Keratinocyte (primary cell): ENCODE measurements around the gene MAFF. TPM values are rescaled to one million over a fixed set of nuclear protein-coding genes. Genes with fewer than 3 reads are reported as not detected.

Experiments used
- DNase-seq: peaks from one replicate; pipeline ENCODE4 v3.0.0-alpha.2; 2011; ENCODE audit warnings: low read depth, missing footprints, low spot score
- FAIRE-seq: peaks from 2 replicates; lab custom pipeline; 2011; peaks lifted over from hg19 to GRCh38; lab: Jason Lieb, UNC
- H2AFZ ChIP-seq: 2 replicates; pipeline ENCODE4 v1.6.0; 2012; ENCODE audit warnings: low read length, control low read depth, inconsistent platforms; ENCODE audit not compliant: control insufficient read depth
- H3K27ac ChIP-seq: 2 replicates; pipeline ENCODE4 v1.5.1; 2011; ENCODE audit warnings: low read length; ENCODE audit not compliant: control insufficient read depth, insufficient read depth
- H3K27me3 ChIP-seq: 3 replicates; pipeline ENCODE4 v1.6.0; 2011; ENCODE audit warnings: low read length; ENCODE audit not compliant: control insufficient read depth, insufficient read depth; ENCODE audit errors: extremely low read depth
- H3K36me3 ChIP-seq, 2 experiments: 2 replicates in 1 of 2; 3 replicates in 1 of 2; pipeline ENCODE4 v1.5.1; 2011; ENCODE audit warnings: low read length in 2 of 2, mild to moderate bottlenecking in 1 of 2; ENCODE audit not compliant: control insufficient read depth in 2 of 2, insufficient read depth in 2 of 2; ENCODE audit errors: extremely low read depth in 1 of 2
- H3K4me1 ChIP-seq: 3 replicates; pipeline ENCODE4 v1.5.1; 2011; ENCODE audit warnings: low read length; ENCODE audit not compliant: control insufficient read depth, insufficient read depth; ENCODE audit errors: extremely low read depth
- H3K4me2 ChIP-seq: 3 replicates; pipeline ENCODE4 v1.6.0; 2011; ENCODE audit warnings: low read depth, low read length; ENCODE audit not compliant: control insufficient read depth, insufficient read depth; ENCODE audit errors: extremely low read depth
- H3K4me3 ChIP-seq, 3 experiments: fragments of 200-600 bp in 1 of 3; sonication (generic) in 1 of 3; 2 replicates in 2 of 3; 3 replicates in 1 of 3; pipeline ENCODE4 v1.5.1; 2011 to 2016; ENCODE audit warnings: low read length in 3 of 3, mild to moderate bottlenecking in 3 of 3, control low read depth in 2 of 3, inconsistent platforms in 1 of 3, low read depth in 1 of 3, mixed read lengths in 1 of 3, mixed run types in 1 of 3, moderate library complexity in 1 of 3; ENCODE audit not compliant: control insufficient read depth in 2 of 3, insufficient read depth in 2 of 3; ENCODE audit errors: extremely low read depth in 1 of 3
- H3K79me2 ChIP-seq: 2 replicates; pipeline ENCODE4 v1.6.0; 2012; ENCODE audit warnings: low read length; ENCODE audit not compliant: control insufficient read depth, insufficient read depth
- H3K9ac ChIP-seq: 3 replicates; pipeline ENCODE4 v1.6.0; 2011; ENCODE audit warnings: low read length; ENCODE audit not compliant: control insufficient read depth, insufficient read depth; ENCODE audit errors: extremely low read depth
- H3K9me1 ChIP-seq: 3 replicates; pipeline ENCODE4 v1.6.0; 2011; ENCODE audit warnings: low read length; ENCODE audit not compliant: control insufficient read depth, insufficient read depth; ENCODE audit errors: extremely low read depth
- H3K9me3 ChIP-seq: 2 replicates; pipeline ENCODE4 v1.5.1; 2012; ENCODE audit warnings: low read depth, low read length; ENCODE audit not compliant: control insufficient read depth
- H4K20me1 ChIP-seq: 3 replicates; pipeline ENCODE4 v1.6.0; 2011; ENCODE audit warnings: low read length; ENCODE audit not compliant: control insufficient read depth, insufficient read depth; ENCODE audit errors: extremely low read depth
- EZH2 ChIP-seq: IDR thresholded peaks from one replicate; pipeline ENCODE4 v1.6.1; 2012; ENCODE audit warnings: inconsistent platforms, mild to moderate bottlenecking, low read length, moderate library complexity
- dilution Hi-C: fragments of 300-500 bp; cut with MboI; formaldehyde crosslinking; loops from one replicate; pipeline ENCODE4 v1.7.0; 2020; ENCODE audit warnings: low sequenced_read_pairs; ENCODE audit not compliant: extremely low pct_ligation_motif_present
- polyA plus RNA-seq, 5 experiments: library from polyadenylated mRNA; depleted of rRNA in 3 of 5; stranded (reverse) in 3 of 5; stranded (forward) in 1 of 5; unstranded in 1 of 5; fragments of >200 nt; gene quantifications; 1 replicate in 1 of 5; 2 replicates in 3 of 5; 3 replicates in 1 of 5; pipeline versions ENCODE4 v1.2.1 to v1.2.3, GENCODE V29; 2011 to 2012; ENCODE audit warnings: missing spikeins in 2 of 5, low read depth in 1 of 5, low replicate concordance in 1 of 5
- TF ChIP-seq, protein P1 (sequence below), 3 experiments: IDR thresholded peaks in 1 of 3; conservative IDR thresholded peaks in 1 of 3; optimal IDR thresholded peaks in 1 of 3; 2 replicates in 2 of 3; 3 replicates in 1 of 3; pipeline versions ENCODE3 to v1.5.1; 2011; ENCODE audit warnings: low read length in 3 of 3, mild to moderate bottlenecking in 3 of 3, moderate library complexity in 2 of 3, control low read depth in 1 of 3, inconsistent platforms in 1 of 3; ENCODE audit not compliant: insufficient read depth in 2 of 3; ENCODE audit errors: extremely low read depth in 1 of 3

Gene MAFF
- polyA plus RNA-seq, 1 donor (not counting 4 experiments of a cell fraction or from before 2014, with no cell fraction given) = 10.5 TPM

DNA sequence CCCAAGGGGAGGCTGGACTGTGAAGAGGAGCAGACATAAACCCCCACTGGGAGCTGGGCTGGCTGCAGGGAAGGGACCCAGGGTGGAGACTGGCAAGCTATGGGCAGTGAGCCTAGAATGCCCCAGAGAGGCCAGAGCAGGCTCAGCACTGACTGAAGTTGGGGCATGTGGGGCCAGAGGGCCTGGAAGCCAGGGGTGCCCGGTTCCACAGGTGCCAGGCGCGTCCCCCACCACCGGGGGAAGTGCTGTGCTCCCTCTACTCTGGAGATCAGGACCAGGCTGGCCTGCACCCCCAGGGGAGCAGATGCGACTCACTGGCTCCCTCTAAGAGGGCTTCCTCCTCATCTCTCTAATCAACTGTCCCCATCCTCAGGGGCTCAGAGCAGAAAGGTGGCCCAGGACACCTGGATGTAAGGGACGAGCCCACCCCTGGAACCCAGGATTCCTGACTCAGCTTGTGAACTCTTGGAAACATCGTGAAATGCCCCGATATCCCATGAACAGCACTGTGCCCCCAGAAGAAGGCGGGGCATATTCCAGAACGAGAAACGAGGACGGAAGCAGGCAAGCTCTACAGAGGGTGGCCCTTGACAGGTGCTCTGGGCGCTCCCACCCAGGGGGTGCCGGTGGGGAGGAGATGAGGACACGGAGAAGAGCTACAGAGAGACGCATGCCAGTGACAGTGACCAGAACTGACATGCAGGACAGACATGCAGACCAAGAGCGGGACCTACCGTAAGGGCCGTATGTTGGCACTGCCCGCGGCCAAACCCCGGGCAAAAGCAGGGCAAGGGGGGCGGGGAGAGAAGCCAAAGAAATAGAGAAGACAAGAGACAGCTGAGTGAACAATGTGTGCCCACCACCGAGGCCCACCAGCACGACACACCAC is 20.4 kb downstream of the MAFF start:
- Histone ChIP-seq H2AFZ (no peak overlapping the region), H3K79me2 (no peaks in the 10 kb centered on the region), H3K9me1 (peaks cover 4% of the 10 kb centered on the region), H3K9me3 (no peaks in the 10 kb centered on the region), H3K27me3 (no peaks in the 10 kb centered on the region), H3K9ac (peak overlapping the region; percentile 2), H3K36me3 (peaks cover 18 to 19% of the 10 kb centered on the region in 2 experiments), H3K4me1 (peaks cover 52% of the 10 kb centered on the region), H4K20me1 (no peaks in the 10 kb centered on the region), H3K4me2 (peak overlapping the region; percentile 46), H3K4me3 (peak overlapping the region in 1 of 3 experiments; percentile 17), H3K27ac (peak overlapping the region; percentile 65)
- TF ChIP-seq EZH2 = no peak
- TF ChIP-seq, protein P1, sequence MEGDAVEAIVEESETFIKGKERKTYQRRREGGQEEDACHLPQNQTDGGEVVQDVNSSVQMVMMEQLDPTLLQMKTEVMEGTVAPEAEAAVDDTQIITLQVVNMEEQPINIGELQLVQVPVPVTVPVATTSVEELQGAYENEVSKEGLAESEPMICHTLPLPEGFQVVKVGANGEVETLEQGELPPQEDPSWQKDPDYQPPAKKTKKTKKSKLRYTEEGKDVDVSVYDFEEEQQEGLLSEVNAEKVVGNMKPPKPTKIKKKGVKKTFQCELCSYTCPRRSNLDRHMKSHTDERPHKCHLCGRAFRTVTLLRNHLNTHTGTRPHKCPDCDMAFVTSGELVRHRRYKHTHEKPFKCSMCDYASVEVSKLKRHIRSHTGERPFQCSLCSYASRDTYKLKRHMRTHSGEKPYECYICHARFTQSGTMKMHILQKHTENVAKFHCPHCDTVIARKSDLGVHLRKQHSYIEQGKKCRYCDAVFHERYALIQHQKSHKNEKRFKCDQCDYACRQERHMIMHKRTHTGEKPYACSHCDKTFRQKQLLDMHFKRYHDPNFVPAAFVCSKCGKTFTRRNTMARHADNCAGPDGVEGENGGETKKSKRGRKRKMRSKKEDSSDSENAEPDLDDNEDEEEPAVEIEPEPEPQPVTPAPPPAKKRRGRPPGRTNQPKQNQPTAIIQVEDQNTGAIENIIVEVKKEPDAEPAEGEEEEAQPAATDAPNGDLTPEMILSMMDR (optimal IDR thresholded peaks at IDR 0.05 in 1 of 3, IDR thresholded peaks at IDR 0.05 in 1 of 3, conservative IDR thresholded peaks at IDR 0.05 in 1 of 3; ENCODE audit: extremely low read depth in 1 of 3, insufficient read depth in 2 of 3, low read length in 3 of 3) = peak in 1 of 3 experiments; percentile 10
- no peak for FAIRE-seq
- dilution Hi-C loops = no loop called here
- no peak for DNase-seq

DNA sequence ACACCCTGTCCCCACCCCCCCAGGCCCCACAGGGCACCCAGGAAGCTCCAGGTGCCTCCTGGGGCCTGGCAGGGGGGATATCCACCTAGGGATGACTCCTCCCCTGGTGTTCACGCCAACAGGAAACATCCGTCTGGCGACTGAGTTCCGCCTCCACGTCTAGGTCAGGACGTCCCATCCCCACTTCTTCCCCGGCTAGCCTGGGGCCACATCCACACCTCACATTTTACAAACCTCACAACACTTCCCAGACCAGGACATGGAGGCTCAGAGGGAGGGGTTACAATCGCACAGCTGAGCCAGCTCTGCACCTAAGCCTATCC is 21.0 kb downstream of the MAFF start:
- FAIRE-seq (peak; percentile 88), DNase-seq (no peak)
- H3K27ac ChIP-seq = peak overlapping the region; percentile 65
- no peak overlapping the region for H3K4me3 ChIP-seq
- peaks cover 19% of the 10 kb centered on the region in 2 experiments for H3K36me3 ChIP-seq
- H3K9me1 ChIP-seq = peaks cover 4% of the 10 kb centered on the region
- peak overlapping the region; percentile 36 for H3K9ac ChIP-seq
- H4K20me1 ChIP-seq = no peaks in the 10 kb centered on the region
- TF ChIP-seq, protein P1 (optimal IDR thresholded peaks at IDR 0.05 in 1 of 3, IDR thresholded peaks at IDR 0.05 in 1 of 3, conservative IDR thresholded peaks at IDR 0.05 in 1 of 3; ENCODE audit: extremely low read depth in 1 of 3, insufficient read depth in 2 of 3, low read length in 3 of 3) = no peak
- no peak for TF ChIP-seq EZH2
- no peaks in the 10 kb centered on the region for H3K9me3 ChIP-seq
- H3K27me3 ChIP-seq = no peaks in the 10 kb centered on the region
- dilution Hi-C loops = no loop called here
- H3K79me2 ChIP-seq = no peaks in the 10 kb centered on the region
- no peak overlapping the region for H3K4me2 ChIP-seq
- no peak overlapping the region for H2AFZ ChIP-seq
- peaks cover 50% of the 10 kb centered on the region for H3K4me1 ChIP-seq
